NCI-H748 (cell line): ENCODE results near the gene PNRC1.
"Not testable (repeated sequence)": the region's sequence is repeated elsewhere in the genome, so short reads cannot be mapped to it uniquely, and the experiment has no call there.

Source experiments
- DNase-seq: peaks from one replicate; lab custom pipeline; 2025; ENCODE audit not compliant: unreplicated experiment; lab: John Stamatoyannopoulos, UW

The PNRC1 gene

DNA sequence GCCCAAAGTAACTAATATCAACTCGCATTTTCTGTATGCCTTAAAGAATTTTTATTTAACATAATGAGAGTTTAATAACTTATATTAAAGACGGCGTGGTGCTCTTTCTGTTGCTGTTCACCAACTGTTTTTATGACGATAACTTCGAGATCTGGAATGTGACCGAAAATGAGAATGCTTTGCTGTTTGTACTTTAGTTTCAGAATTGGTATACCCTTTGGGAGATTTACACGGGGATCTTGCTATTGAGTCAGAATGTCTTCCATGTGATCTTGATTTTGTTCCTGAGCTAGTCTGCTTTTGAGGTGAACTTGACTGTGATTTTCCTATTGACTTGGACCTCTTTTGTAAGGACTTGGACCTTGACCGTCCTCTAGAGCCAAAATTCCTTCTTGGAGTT, 17.9 kb downstream of the PNRC1 start:
- no peak for DNase-seq

DNA sequence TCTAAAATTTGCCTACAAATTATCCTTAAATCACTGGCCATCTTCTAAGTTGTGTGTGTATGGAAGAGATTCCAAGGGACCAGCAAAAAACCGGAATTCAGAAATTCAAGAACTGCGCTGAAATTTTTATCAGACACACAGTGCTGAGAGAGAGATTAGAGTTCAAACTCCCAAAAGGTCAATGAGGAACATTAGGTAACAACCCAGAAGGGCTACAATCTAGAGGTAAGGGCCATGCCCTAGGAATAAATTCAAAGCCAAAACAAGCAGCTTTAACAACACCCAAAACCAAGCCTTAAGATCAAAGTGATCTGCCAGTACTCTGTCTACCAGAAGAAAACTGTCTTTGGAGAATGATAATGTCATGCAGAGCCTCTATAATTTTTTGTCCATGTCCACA, 19.6 kb downstream of the PNRC1 start:
- no peak for DNase-seq

GRCh38 chr6:89110284-89110683, 29.7 kb downstream of the PNRC1 start:
- DNase-seq, result no peak

DNA sequence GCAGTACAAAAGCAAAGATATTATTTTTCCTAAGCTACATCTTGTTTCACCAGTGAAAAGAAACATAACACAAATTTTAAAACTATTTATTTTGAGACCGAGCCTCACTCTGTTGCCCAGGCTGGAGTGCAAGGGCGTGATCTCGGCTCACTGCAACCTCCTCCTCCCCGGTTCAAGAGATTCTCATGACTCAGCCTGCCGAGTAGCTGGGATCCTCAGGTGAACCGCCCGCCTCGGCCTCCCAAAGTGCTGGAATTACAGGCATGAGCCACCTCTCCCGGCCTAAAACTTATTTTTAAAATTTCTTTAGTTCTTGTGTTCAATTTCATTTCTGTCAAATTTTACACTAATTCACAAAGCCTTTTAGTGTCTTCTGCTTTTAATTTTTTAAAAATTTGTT, 31.4 kb downstream of the PNRC1 start:
- DNase-seq, result no peak

DNA sequence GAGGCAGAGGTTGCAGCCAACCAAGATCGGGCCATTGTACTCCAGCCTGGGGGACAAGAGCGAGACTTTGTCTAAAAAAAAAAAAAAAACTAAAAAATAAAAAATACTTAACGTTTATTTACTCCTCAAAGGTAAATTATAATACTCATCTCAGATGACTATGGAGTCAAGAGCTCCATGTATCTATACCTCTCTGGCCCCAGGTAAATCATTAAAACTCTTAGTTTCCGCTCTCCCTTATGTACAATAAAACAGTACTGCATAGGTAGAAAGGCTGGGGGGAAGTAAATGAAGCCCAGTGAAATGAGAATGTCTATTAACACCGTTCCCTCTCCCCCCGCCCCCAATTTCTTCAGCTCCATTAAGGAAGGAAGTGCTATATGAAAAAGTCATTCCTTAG, 36.2 kb downstream of the PNRC1 start:
- no peak for DNase-seq

- peak; percentile 73 for DNase-seq
Observed at GRCh38 chr6:89117211-89118108, 36.9 kb downstream of the PNRC1 start, which contains the start of gene SRSF12. Gene SRSF12 (minus strand): TSS chr6:89118071. CDS start chr6:89117887, 184 bp downstream.

DNA sequence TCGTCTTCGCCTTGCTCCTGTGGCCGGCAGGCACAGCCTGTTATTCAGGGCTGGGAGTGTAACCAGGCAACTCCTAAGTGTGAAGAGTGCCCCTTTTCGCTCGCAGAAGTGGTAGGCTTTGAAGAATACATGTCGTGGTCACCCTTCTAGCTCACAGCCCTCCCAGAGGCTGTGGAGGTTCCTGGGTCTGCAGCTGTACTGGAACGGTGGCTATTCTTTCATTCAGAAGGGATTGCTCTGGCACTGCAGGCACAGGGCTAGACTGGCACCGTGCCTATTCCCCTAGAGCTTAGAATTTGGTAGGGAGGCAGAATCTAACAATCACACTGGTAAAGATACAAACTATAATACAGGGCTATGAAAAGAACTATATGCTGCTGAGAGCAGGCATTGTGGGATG, 38.4 kb downstream of the PNRC1 start:
- no peak for DNase-seq

- DNase-seq, result no peak
Observed at GRCh38 chr6:89120371-89120770, 39.8 kb downstream of the PNRC1 start.

GRCh38 chr6:89121934-89122333, 41.4 kb downstream of the PNRC1 start:
- no peak for DNase-seq

DNA sequence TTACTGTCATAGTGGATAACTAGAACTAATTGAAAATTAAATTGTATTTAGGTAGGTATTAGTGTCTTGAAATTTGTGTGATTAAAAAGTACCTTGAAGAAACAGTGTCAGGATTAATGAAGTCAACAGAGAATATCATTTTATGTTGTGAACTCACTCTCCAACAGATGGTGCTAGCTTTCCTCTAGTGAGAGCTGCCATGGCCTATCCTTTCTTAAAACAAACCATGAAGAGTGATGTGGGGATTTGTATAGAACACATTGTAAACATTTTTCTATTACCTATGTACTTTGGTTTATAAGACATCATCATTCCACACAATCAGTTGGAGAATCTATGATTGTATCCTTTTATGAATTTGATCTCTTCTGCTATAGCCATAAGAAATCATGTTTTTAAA, 42.1 kb downstream of the PNRC1 start:
- peak; percentile 58 for DNase-seq

DNA sequence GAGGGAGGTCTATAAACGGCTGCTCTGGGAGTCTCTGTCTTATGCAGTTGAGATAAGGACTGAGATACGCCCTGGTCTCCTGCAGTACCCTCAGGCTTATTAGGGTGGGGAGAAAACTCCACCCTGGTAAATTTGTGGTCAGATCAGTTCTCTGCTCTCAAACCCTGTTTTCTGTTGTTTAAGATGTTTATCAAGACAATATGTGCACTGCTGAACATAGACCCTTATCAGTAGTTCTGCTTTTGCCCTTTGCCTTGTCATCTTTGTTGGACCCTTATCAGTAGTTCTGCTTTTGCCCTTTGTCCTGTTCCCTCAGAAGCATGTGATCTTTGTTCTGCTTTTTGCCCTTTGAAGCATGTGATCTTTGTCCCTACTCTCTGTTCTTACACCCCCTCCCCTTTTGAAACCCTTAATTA, 47.7 kb downstream of the PNRC1 start:
- DNase-seq, result not testable (repeated sequence)

DNA sequence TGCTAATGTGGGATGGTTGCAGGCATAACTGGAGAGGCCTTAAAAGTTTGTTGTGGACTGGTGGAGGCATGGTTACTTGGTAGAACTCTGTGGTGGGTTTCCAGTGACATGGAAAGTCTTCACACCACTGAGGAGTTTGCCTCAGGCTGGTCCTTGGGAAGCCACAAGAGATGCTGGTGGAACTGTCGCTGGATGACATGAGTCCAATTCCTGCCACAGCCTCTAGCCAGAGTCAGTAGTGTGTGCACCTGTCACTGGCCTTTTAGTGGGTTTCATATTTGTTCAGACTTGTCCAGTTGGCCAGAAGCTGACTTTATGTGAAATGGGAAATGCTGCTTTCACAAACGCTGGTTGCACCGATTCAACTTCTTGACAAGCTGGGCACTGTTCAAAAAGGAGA, 51.0 kb downstream of the PNRC1 start:
- DNase-seq, result no peak

DNA sequence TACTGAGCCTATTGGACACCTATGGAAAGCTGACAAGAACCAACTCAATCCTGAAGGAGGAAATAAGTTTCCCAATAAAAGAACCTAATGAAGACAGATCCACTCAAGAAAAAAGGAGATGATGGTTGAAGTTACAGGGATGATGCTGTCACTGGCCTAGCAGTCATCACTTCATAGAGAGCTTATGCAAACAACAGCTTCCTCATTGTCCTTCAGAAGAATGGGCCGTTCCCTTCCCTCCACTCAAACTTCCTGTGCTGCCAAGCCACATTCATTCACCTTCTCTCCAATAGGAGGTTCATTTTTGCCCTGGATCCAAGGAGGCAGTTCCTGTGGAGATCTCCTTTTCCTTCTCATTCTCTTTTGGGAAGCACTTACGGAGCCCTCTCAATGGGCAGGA, 51.5 kb downstream of the PNRC1 start:
- DNase-seq, result no peak

- DNase-seq, result no peak
Observed at GRCh38 chr6:89133981-89134380, 53.4 kb downstream of the PNRC1 start.

DNA sequence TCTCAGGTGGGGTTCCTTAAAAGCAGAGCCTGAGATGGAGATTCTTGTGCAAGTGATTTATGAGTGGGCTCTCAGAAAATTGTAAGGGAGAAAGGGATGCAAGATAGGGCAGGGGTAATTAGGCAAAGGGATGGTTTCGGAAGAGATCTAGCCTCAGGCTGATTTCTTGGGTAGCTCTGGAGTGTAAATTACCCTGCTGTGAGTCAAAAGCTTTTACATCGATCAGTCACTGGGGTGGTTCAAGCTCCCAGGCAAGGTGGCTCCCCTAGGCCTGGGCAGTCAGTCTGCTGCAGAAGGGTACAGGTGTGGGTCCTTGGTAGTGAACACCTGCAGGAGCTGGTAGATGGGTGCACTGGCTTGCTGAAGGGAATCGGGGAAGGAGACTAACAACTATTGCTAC, 54.2 kb downstream of the PNRC1 start:
- DNase-seq, result no peak
